Loucy (cell line): ENCODE data around the gene ATP8A2.

Experiments
- H2AFZ ChIP-seq: fragments of 200-600 bp; sonication (generic); 2 replicates; pipeline ENCODE4 v1.6.0; 2016; ENCODE audit warnings: antibody characterized with exemption, mild to moderate bottlenecking, low read length, moderate library complexity
- H3F3A ChIP-seq: fragments of 200-600 bp; 2 replicates; pipeline ENCODE4 v1.6.0; 2016; ENCODE audit warnings: antibody characterized with exemption, low read depth, mild to moderate bottlenecking
- H3K27me3 ChIP-seq: fragments of 200-600 bp; sonication (generic); 2 replicates; pipeline ENCODE4 v1.6.1; 2014; ENCODE audit warnings: low read length, mild to moderate bottlenecking; ENCODE audit not compliant: insufficient read depth, poor library complexity, severe bottlenecking
- H3K36me3 ChIP-seq: fragments of 200-600 bp; sonication (generic); 2 replicates; pipeline ENCODE4 v1.6.1; 2016; ENCODE audit warnings: low read length; ENCODE audit not compliant: insufficient read depth
- H3K4me1 ChIP-seq: fragments of 200-600 bp; sonication (generic); 2 replicates; pipeline ENCODE4 v1.5.1; 2014; ENCODE audit warnings: low read length, mild to moderate bottlenecking; ENCODE audit not compliant: insufficient read depth, poor library complexity, severe bottlenecking
- H3K4me2 ChIP-seq: fragments of 200-600 bp; sonication (generic); 2 replicates; pipeline ENCODE4 v1.6.0; 2014; ENCODE audit warnings: antibody characterized with exemption, low read length, low read depth, mild to moderate bottlenecking; ENCODE audit not compliant: poor library complexity, severe bottlenecking
- H3K4me3 ChIP-seq: fragments of 200-600 bp; sonication (generic); 2 replicates; pipeline ENCODE4 v1.5.1; 2014; ENCODE audit warnings: low read length, mild to moderate bottlenecking, mixed read lengths; ENCODE audit not compliant: poor library complexity, severe bottlenecking
- H3K79me2 ChIP-seq: fragments of 200-600 bp; sonication (generic); 2 replicates; pipeline ENCODE4 v1.6.1; 2014; ENCODE audit warnings: low read length; ENCODE audit not compliant: insufficient read depth
- H3K9ac ChIP-seq: fragments of 200-600 bp; sonication (generic); 2 replicates; pipeline ENCODE4 v1.6.0; 2014; ENCODE audit warnings: mild to moderate bottlenecking, low read depth, low read length, moderate library complexity; ENCODE audit not compliant: poor library complexity, severe bottlenecking
- H3K9me2 ChIP-seq: fragments of 200-600 bp; sonication (generic); replicated peaks from 2 replicates; pipeline ENCODE4 v1.6.1; 2016; ENCODE audit warnings: low read depth, low read length, mixed read lengths
- H3K9me3 ChIP-seq: fragments of 200-600 bp; sonication (generic); 2 replicates; pipeline ENCODE4 v1.6.1; 2014; ENCODE audit warnings: mild to moderate bottlenecking, antibody characterized with exemption, low read length, low read depth; ENCODE audit not compliant: insufficient read depth
- H4K20me1 ChIP-seq: fragments of 200-600 bp; sonication (generic); 2 replicates; pipeline ENCODE4 v1.6.0; 2014; ENCODE audit warnings: antibody characterized with exemption, low read length, mild to moderate bottlenecking; ENCODE audit not compliant: insufficient read depth, poor library complexity, severe bottlenecking
- EZH2phosphoT487 ChIP-seq: fragments of 200-600 bp; IDR thresholded peaks from 2 replicates; pipeline ENCODE4 v1.6.1; 2018; ENCODE audit warnings: antibody characterized with exemption, mild to moderate bottlenecking, moderate library complexity, borderline replicate concordance
- TF ChIP-seq, protein P1 (sequence below): fragments of 200-600 bp; sonication (generic); conservative IDR thresholded peaks from 2 replicates; pipeline ENCODE4 v1.5.1; 2014; ENCODE audit warnings: mild to moderate bottlenecking, antibody characterized with exemption, low read length

Gene ATP8A2

DNA sequence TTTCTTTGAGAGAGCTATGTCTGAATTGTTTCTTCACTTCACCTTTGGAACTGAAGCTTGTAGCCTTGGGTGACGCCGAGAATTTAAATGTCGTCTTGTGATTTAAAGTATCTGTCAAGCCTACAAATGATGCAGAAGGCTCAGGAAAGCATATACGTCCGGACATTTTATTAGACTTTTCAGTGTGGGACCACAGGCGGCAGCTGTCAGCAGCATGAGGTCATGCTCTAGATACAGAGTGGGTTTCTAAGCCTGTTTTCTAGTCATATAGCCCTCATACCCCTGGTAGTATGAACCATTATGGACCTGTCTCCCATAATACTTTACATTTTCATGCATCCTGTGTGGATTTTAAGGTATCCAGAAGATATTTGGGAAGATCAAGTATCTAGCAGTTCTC lies 212.3 kb downstream of the ATP8A2 start:
- no peaks in the 10 kb centered on the region for H4K20me1 ChIP-seq
- H3K27me3 ChIP-seq, result no peaks in the 10 kb centered on the region
- H3K4me2 ChIP-seq, result no peak overlapping the region
- no peaks in the 10 kb centered on the region for H3K79me2 ChIP-seq
- no peaks in the 10 kb centered on the region for H3F3A ChIP-seq
- no peak for TF ChIP-seq EZH2phosphoT487
- TF ChIP-seq, protein P1, sequence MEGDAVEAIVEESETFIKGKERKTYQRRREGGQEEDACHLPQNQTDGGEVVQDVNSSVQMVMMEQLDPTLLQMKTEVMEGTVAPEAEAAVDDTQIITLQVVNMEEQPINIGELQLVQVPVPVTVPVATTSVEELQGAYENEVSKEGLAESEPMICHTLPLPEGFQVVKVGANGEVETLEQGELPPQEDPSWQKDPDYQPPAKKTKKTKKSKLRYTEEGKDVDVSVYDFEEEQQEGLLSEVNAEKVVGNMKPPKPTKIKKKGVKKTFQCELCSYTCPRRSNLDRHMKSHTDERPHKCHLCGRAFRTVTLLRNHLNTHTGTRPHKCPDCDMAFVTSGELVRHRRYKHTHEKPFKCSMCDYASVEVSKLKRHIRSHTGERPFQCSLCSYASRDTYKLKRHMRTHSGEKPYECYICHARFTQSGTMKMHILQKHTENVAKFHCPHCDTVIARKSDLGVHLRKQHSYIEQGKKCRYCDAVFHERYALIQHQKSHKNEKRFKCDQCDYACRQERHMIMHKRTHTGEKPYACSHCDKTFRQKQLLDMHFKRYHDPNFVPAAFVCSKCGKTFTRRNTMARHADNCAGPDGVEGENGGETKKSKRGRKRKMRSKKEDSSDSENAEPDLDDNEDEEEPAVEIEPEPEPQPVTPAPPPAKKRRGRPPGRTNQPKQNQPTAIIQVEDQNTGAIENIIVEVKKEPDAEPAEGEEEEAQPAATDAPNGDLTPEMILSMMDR, result no peak
- no peaks in the 10 kb centered on the region for H3K9me2 ChIP-seq
- H3K9me3 ChIP-seq, result no peaks in the 10 kb centered on the region
- H3K9ac ChIP-seq, result no peak overlapping the region
- no peaks in the 10 kb centered on the region for H3K4me1 ChIP-seq
- no peak overlapping the region for H3K4me3 ChIP-seq
- H3K36me3 ChIP-seq, result no peaks in the 10 kb centered on the region
- no peak overlapping the region for H2AFZ ChIP-seq

DNA sequence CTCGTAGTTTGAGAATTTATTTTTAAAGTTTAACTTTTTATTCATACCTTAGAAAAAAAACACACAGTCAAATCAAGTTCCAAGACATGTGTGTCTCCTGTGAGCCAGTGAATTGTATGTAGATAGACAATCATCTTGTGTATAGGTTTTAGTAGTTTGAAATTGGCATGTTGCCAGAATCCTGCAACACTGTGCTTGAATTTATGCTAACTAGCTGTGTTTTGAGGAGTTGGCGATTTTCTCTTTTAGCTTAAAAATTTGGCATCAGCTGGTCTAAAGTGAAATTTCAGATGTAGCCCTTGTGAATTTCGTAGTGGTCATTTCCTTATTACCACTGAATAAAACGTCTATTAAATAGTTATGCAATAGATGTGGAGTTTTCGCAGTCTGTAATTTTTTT lies 213.2 kb downstream of the ATP8A2 start:
- H4K20me1 ChIP-seq, result no peaks in the 10 kb centered on the region
- no peak for TF ChIP-seq EZH2phosphoT487
- TF ChIP-seq, protein P1, result no peak

DNA sequence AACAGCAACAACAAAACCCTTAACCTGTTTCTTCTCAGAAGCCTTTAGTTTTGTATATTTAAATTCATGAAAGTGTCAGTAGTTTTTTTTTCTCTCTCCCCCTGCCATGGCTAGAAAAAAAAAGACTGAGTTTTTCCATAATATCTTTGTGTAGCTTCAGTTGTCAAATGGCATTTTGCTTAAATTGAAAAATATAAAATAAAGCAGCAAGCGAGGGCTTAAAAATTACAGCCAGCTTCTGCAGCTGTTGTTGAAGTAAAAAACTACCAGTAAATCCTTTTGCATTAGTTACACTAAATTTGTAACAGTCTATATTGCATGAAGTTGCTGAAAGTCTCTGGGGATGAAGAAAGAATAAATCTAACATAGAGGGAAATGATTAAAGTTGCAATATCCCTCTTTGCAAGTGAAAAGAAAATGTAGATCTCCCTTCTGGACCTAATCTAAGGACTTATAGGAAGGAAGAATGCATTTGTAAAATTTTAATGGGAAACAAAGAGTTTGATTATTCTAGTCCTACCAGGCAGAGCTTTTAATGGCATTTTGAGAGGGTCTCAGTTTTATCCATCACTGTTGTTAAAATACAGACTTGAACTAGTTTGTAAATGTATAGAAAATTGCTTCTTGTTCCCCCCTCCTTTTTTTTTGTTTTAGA lies 215.7 kb downstream of the ATP8A2 start:
- Histone ChIP-seq H3K36me3 (no peaks in the 10 kb centered on the region), H2AFZ (no peak overlapping the region), H4K20me1 (no peaks in the 10 kb centered on the region), H3K9me3 (no peaks in the 10 kb centered on the region), H3K4me2 (no peak overlapping the region), H3K27me3 (no peaks in the 10 kb centered on the region), H3K9ac (no peak overlapping the region), H3K9me2 (no peaks in the 10 kb centered on the region), H3K4me3 (no peak overlapping the region), H3F3A (no peaks in the 10 kb centered on the region), H3K4me1 (no peaks in the 10 kb centered on the region), H3K79me2 (no peaks in the 10 kb centered on the region)
- TF ChIP-seq, protein P1, result no peak
- TF ChIP-seq EZH2phosphoT487, result no peak

More for the DNA sequence above, 213.2 kb downstream of the ATP8A2 start:
- Histone ChIP-seq H3F3A (no peaks in the 10 kb centered on the region), H3K4me1 (no peaks in the 10 kb centered on the region), H3K79me2 (no peaks in the 10 kb centered on the region), H3K9me2 (no peaks in the 10 kb centered on the region), H3K36me3 (no peaks in the 10 kb centered on the region), H2AFZ (no peak overlapping the region), H3K27me3 (no peaks in the 10 kb centered on the region), H3K4me3 (no peak overlapping the region), H3K9me3 (no peaks in the 10 kb centered on the region), H3K4me2 (no peak overlapping the region), H3K9ac (no peak overlapping the region)
